WTC11 (cell line): ENCODE results near the gene ZNF850. TPM values are rescaled to one million over a fixed set of nuclear protein-coding genes. Genes with fewer than 3 reads are reported as not detected.

Source experiments
- ATAC-seq: fragments of 200-7000 bp; cut with Tn5 transposase; 2 replicates; pipeline ENCODE4 v1.10.0; 2021; ENCODE audit warnings: mild to moderate bottlenecking, moderate library complexity
- CTCF ChIA-PET: fragments of 300-600 bp; sonication (Branson Sonifier 250); formaldehyde crosslinking; loops from one replicate; lab custom pipeline; 2021; ENCODE audit warnings: antibody characterized with exemption; lab: Charles Lee
- POLR2A ChIA-PET: fragments of 350-600 bp; sonication (Branson Sonifier 250); formaldehyde crosslinking; loops from one replicate; lab custom pipeline; 2021; ENCODE audit warnings: antibody characterized with exemption; lab: Charles Lee
- DNase-seq: peaks from one replicate; pipeline ENCODE4 v3.0.0; 2021; ENCODE audit warnings: low spot score
- H3K27ac Mint-ChIP-seq: 2 replicates; pipeline ENCODE4 v1.8.0; 2021; ENCODE audit warnings: mixed read lengths
- H3K27me3 Mint-ChIP-seq: 2 replicates; pipeline ENCODE4 v1.8.0; 2021; ENCODE audit warnings: low read depth, mild to moderate bottlenecking, moderate library complexity, mixed read lengths
- H3K36me3 Mint-ChIP-seq: 2 replicates; pipeline ENCODE4 v1.8.0; 2021; ENCODE audit warnings: mixed read lengths
- H3K4me1 Mint-ChIP-seq: 2 replicates; pipeline ENCODE4 v1.8.0; 2022; ENCODE audit warnings: mixed read lengths
- H3K4me3 Mint-ChIP-seq: 2 replicates; pipeline ENCODE4 v1.8.0; 2021; ENCODE audit warnings: mild to moderate bottlenecking, moderate library complexity, mixed read lengths
- H3K9me3 Mint-ChIP-seq: 2 replicates; pipeline ENCODE4 v1.8.0; 2021; ENCODE audit warnings: mixed read lengths
- CREB1 ChIP-seq: sonication (generic); formaldehyde crosslinking; IDR thresholded peaks from 2 replicates; pipeline ENCODE4 v1.8.0; 2023; ENCODE audit warnings: mild to moderate bottlenecking, missing genetic modification reagents
- ESRRA ChIP-seq: sonication (generic); formaldehyde crosslinking; IDR thresholded peaks from 2 replicates; pipeline ENCODE4 v1.8.1; 2022; ENCODE audit warnings: mild to moderate bottlenecking, missing genetic modification reagents, borderline replicate concordance
- FOXJ3 ChIP-seq: sonication (generic); formaldehyde crosslinking; IDR thresholded peaks from 2 replicates; pipeline ENCODE4 v1.9.0; 2021; ENCODE audit warnings: missing genetic modification reagents, mild to moderate bottlenecking, borderline replicate concordance
- FOXP1 ChIP-seq: sonication (generic); formaldehyde crosslinking; IDR thresholded peaks from 2 replicates; pipeline ENCODE4 v1.8.0; 2022; ENCODE audit warnings: missing genetic modification reagents, mild to moderate bottlenecking, moderate library complexity, borderline replicate concordance
- GTF2I ChIP-seq: fragments of 250-450 bp; sonication (Bioruptor Pico); conservative IDR thresholded peaks from 2 replicates; pipeline ENCODE4 v1.4.0; 2021; ENCODE audit warnings: mild to moderate bottlenecking
- HMGA2 ChIP-seq: fragments of 250-450 bp; sonication (Bioruptor Pico); IDR thresholded peaks from 2 replicates; pipeline ENCODE4 v1.4.0; 2021; ENCODE audit warnings: mild to moderate bottlenecking, moderate library complexity
- KAT7 ChIP-seq: sonication (generic); formaldehyde crosslinking; IDR thresholded peaks from 2 replicates; pipeline ENCODE4 v1.8.1; 2023; ENCODE audit warnings: missing genetic modification reagents, mild to moderate bottlenecking, borderline replicate concordance
- MYBL2 ChIP-seq: sonication (generic); formaldehyde crosslinking; IDR thresholded peaks from 2 replicates; pipeline ENCODE4 v1.8.1; 2023; ENCODE audit warnings: mild to moderate bottlenecking, moderate library complexity, missing genetic modification reagents
- OVOL2 ChIP-seq: fragments of 250-450 bp; sonication (Bioruptor Pico); IDR thresholded peaks from 2 replicates; pipeline ENCODE4 v1.9.0; 2021; ENCODE audit warnings: mild to moderate bottlenecking, borderline replicate concordance
- PRRX2 ChIP-seq: fragments of 250-450 bp; sonication (Bioruptor Pico); IDR thresholded peaks from 2 replicates; pipeline ENCODE4 v1.8.0; 2021; ENCODE audit warnings: mild to moderate bottlenecking
- TCF7 ChIP-seq: sonication (generic); formaldehyde crosslinking; IDR thresholded peaks from 2 replicates; pipeline ENCODE4 v1.8.0; 2022; ENCODE audit warnings: mild to moderate bottlenecking, low read depth, missing genetic modification reagents, moderate library complexity
- ZNF219 ChIP-seq: sonication (generic); formaldehyde crosslinking; IDR thresholded peaks from 2 replicates; pipeline ENCODE4 v1.8.0; 2023; ENCODE audit warnings: missing genetic modification reagents, mild to moderate bottlenecking, borderline replicate concordance
- ZNF281 ChIP-seq: sonication (generic); formaldehyde crosslinking; IDR thresholded peaks from 2 replicates; pipeline ENCODE4 v1.8.0; 2023; ENCODE audit warnings: mild to moderate bottlenecking, missing genetic modification reagents
- ZNF317 ChIP-seq: sonication (generic); formaldehyde crosslinking; IDR thresholded peaks from 2 replicates; pipeline ENCODE4 v1.8.1; 2023; ENCODE audit warnings: low read depth, mild to moderate bottlenecking, moderate library complexity, missing genetic modification reagents, borderline replicate concordance
- ZNF416 ChIP-seq: fragments of 250-450 bp; sonication (Bioruptor Pico); IDR thresholded peaks from 2 replicates; pipeline ENCODE4 v1.9.0; 2021; ENCODE audit warnings: mild to moderate bottlenecking, inconsistent platforms
- total RNA-seq: library from RNA; stranded (reverse); gene quantifications from 3 replicates; pipeline ENCODE4 v1.2.3, GENCODE V29; 2021
- TF ChIP-seq, protein P1 (sequence below): fragments of 250-450 bp; sonication (Bioruptor Pico); conservative IDR thresholded peaks from 2 replicates; pipeline ENCODE4 v1.9.0; 2021; ENCODE audit warnings: mild to moderate bottlenecking
- TF ChIP-seq, protein P2 (sequence below): sonication (generic); formaldehyde crosslinking; IDR thresholded peaks from 2 replicates; pipeline ENCODE4 v1.8.1; 2023; ENCODE audit warnings: mild to moderate bottlenecking, missing genetic modification reagents
- TF ChIP-seq, protein P3 (sequence below): sonication (generic); formaldehyde crosslinking; conservative IDR thresholded peaks from 2 replicates; pipeline ENCODE4 v1.8.1; 2022; ENCODE audit warnings: mild to moderate bottlenecking, missing genetic modification reagents
- TF ChIP-seq, protein P4 (sequence below): sonication (generic); formaldehyde crosslinking; IDR thresholded peaks from 2 replicates; pipeline ENCODE4 v1.8.0; 2022; ENCODE audit warnings: mild to moderate bottlenecking, missing genetic modification reagents

ZNF850 gene
- total RNA-seq, 1 experiment from 2014 or later: 65.9 TPM

DNA sequence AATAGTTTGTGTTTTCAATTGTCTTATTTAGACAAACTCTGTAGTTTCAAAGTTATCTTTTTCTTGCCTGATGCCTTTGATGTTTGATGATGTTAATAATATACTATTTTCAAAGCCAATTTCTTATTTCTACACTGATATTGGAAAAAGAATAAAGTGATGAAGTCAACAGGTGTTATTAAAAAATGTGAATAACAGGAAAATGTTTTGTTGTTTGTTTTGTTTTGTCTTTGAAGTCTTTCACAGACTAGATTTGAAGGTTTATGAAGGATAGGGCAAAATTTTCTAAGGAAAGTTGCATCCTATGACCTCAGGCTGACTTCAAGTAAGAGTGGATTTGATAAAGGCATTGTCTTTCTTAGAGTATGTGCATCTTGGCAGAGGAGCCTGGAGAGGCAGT is 34.4 kb upstream of the ZNF850 start:
- POLR2A ChIA-PET: no interaction called here
- peaks cover 6% of the 10 kb centered on the region for H3K4me1 Mint-ChIP-seq
- H3K36me3 Mint-ChIP-seq: peaks cover 68% of the 10 kb centered on the region
- DNase-seq: no peak
- TF ChIP-seq ZNF416 (CRISPR knock-in tag): no peak
- TF ChIP-seq, protein P1, sequence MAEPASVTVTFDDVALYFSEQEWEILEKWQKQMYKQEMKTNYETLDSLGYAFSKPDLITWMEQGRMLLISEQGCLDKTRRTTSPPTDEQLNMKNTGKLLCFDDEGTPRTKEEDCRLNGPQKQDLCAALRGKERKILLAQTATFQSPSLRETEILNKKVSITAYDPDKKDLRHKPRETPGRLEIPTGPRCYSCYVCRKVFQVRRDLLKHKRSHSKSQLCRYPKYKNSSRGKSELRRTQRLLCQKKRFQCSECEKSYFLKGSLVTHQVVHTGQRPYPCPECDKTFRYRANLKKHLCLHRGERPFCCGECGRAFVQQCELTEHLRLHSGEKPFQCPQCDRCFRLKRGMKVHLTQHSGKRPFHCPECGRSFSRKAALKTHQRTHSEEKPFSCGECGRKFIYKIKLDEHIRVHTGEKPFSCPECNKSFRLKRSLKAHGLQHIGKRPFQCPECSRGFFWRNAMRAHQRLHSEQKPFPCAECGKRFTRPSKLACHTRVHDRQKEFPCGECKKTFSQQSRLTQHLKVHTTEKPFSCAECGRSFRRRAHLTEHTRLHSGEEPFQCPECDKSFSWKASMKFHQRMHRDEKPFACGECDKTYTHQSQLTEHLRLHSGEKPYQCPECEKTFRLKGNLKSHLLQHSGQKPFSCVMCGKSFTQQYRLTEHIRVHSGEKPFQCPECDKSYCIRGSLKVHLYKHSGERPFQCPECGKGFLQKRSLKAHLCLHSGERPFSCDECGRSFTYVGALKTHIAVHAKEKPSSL (CRISPR knock-in tag): no peak
- no peak for TF ChIP-seq FOXP1
- TF ChIP-seq PRRX2 (CRISPR knock-in tag): no peak
- TF ChIP-seq TCF7 (CRISPR knock-in tag): no peak
- no peak for TF ChIP-seq KAT7 (CRISPR knock-in tag)
- TF ChIP-seq ZNF219 (CRISPR knock-in tag): no peak
- TF ChIP-seq, protein P2, sequence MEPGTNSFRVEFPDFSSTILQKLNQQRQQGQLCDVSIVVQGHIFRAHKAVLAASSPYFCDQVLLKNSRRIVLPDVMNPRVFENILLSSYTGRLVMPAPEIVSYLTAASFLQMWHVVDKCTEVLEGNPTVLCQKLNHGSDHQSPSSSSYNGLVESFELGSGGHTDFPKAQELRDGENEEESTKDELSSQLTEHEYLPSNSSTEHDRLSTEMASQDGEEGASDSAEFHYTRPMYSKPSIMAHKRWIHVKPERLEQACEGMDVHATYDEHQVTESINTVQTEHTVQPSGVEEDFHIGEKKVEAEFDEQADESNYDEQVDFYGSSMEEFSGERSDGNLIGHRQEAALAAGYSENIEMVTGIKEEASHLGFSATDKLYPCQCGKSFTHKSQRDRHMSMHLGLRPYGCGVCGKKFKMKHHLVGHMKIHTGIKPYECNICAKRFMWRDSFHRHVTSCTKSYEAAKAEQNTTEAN (CRISPR knock-in tag): no peak
- TF ChIP-seq CREB1 (CRISPR knock-in tag): no peak
- TF ChIP-seq OVOL2 (CRISPR knock-in tag): no peak
- TF ChIP-seq, protein P3, sequence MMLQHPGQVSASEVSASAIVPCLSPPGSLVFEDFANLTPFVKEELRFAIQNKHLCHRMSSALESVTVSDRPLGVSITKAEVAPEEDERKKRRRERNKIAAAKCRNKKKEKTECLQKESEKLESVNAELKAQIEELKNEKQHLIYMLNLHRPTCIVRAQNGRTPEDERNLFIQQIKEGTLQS (CRISPR knock-in tag): no peak
- H3K4me3 Mint-ChIP-seq: no peak overlapping the region
- no peak overlapping the region for H3K27ac Mint-ChIP-seq
- peaks cover 43% of the 10 kb centered on the region for H3K9me3 Mint-ChIP-seq
- CTCF ChIA-PET: no interaction called here
- H3K27me3 Mint-ChIP-seq: no peaks in the 10 kb centered on the region; the same call in 1 of the 2 replicates
- ATAC-seq: no peak

DNA sequence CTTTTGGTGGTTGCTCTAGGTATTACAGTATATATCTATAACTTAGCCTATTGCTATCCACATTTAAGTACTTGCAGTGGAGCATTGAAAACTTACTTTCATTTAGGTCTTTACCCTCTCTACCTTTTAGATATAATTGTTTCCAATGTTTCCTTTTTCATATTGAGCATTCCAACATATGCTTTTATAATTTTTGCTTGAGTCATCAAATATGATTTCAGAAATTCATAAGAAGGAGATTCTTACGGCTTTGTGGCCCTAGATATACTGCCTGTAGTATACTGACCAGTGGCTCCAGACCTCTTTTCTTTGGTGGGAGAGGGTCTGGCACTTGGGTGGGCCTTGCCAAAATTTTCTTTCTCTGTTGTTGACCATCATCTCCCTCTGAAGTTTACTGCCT is 32.8 kb upstream of the ZNF850 start:
- peaks cover 1% of the 10 kb centered on the region for H3K4me1 Mint-ChIP-seq
- peaks cover 26% of the 10 kb centered on the region for H3K9me3 Mint-ChIP-seq
- ChIA-PET POLR2A (no interaction called here), CTCF (no interaction called here)
- DNase-seq: no peak
- no peak overlapping the region for H3K4me3 Mint-ChIP-seq
- no peak overlapping the region for H3K27ac Mint-ChIP-seq
- peaks cover 63% of the 10 kb centered on the region for H3K36me3 Mint-ChIP-seq
- TF ChIP-seq GTF2I (CRISPR knock-in tag) (no peak), KAT7 (CRISPR knock-in tag) (no peak)
- TF ChIP-seq, all 79 proteins: peak for 0
- H3K27me3 Mint-ChIP-seq: no peaks in the 10 kb centered on the region
- no peak for ATAC-seq

DNA sequence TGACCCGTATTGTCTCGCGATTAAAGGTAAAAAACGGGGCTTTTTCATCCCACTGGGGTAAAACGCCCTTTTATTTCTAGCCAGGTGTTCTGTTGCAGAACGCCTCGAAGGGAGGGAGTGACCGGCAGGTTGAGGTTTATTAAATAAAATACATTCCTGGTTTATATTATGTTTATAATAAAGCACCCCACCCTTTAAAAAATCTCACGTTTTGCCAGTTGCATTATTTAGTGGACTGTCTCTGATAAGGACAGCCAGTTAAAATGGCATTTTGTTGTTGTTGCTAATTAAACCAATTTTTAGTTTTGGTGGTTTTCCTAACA is 25.1 kb upstream of the ZNF850 start:
- CTCF ChIA-PET: interaction anchor here (0.9 kb wide), 1 partner anchor 25 kb away, joined by 3 read pairs; the partner anchor contains the start of gene ZNF850
- TF ChIP-seq ESRRA (CRISPR knock-in tag): no peak
- TF ChIP-seq ZNF281 (CRISPR knock-in tag): no peak
- TF ChIP-seq MYBL2 (CRISPR knock-in tag): no peak
- TF ChIP-seq ZNF317 (CRISPR knock-in tag): no peak
- no peak for TF ChIP-seq FOXJ3
- TF ChIP-seq HMGA2: no peak
- TF ChIP-seq, protein P4, sequence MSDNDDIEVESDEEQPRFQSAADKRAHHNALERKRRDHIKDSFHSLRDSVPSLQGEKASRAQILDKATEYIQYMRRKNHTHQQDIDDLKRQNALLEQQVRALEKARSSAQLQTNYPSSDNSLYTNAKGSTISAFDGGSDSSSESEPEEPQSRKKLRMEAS (CRISPR knock-in tag): 0 out of 2 replicates have a peak, but pooled peaks have one; percentile 7
- TF ChIP-seq, all 79 proteins: peak for 1
- ATAC-seq (no peak), DNase-seq (no peak)
- POLR2A ChIA-PET: interaction anchor here (1.0 kb wide), 1 partner anchor 25 kb away, joined by 4 read pairs; the partner anchor contains the start of gene ZNF850
- Mint-ChIP-seq H3K27ac (peak overlapping the region; percentile 45), H3K9me3 (peaks cover 23% of the 10 kb centered on the region), H3K4me1 (peaks cover 7% of the 10 kb centered on the region), H3K36me3 (peaks cover 41% of the 10 kb centered on the region), H3K27me3 (no peaks in the 10 kb centered on the region; the same call in 1 of the 2 replicates), H3K4me3 (peak overlapping the region; percentile 87)
